Astrocyte (in vitro differentiated cells and primary cell): Measurements from ENCODE around the gene AIRE.

Experiments used
- CTCF ChIP-seq: IDR thresholded peaks from 2 replicates; pipeline ENCODE4 v1.5.1; 2011; ENCODE audit warnings: low read depth, mild to moderate bottlenecking, inconsistent platforms, low read length, moderate library complexity; ENCODE audit not compliant: insufficient read depth
- EZH2 ChIP-seq: IDR thresholded peaks from 2 replicates; pipeline ENCODE4 v1.6.1; 2012; ENCODE audit warnings: mild to moderate bottlenecking, low read length, inconsistent platforms; ENCODE audit not compliant: insufficient read depth

GRCh38 chr21:44325386-44326271, 40.0 kb downstream of the AIRE start:
- TF ChIP-seq CTCF (no peak), EZH2 (no peak)
